B cell (primary cell): ENCODE results near the gene ZDHHC1.

Experiments used
- CTCF ChIP-seq: fragments of 200-600 bp; IDR thresholded peaks from one replicate; pipeline ENCODE4 v1.8.0; 2022; ENCODE audit warnings: antibody characterized with exemption, mild to moderate bottlenecking
- EZH2 ChIP-seq: IDR thresholded peaks from 2 replicates; pipeline ENCODE4 v1.6.1; 2012; ENCODE audit warnings: borderline replicate concordance, low read depth, mild to moderate bottlenecking, moderate library complexity, low read length; ENCODE audit not compliant: insufficient read depth, poor library complexity, severe bottlenecking

DNA sequence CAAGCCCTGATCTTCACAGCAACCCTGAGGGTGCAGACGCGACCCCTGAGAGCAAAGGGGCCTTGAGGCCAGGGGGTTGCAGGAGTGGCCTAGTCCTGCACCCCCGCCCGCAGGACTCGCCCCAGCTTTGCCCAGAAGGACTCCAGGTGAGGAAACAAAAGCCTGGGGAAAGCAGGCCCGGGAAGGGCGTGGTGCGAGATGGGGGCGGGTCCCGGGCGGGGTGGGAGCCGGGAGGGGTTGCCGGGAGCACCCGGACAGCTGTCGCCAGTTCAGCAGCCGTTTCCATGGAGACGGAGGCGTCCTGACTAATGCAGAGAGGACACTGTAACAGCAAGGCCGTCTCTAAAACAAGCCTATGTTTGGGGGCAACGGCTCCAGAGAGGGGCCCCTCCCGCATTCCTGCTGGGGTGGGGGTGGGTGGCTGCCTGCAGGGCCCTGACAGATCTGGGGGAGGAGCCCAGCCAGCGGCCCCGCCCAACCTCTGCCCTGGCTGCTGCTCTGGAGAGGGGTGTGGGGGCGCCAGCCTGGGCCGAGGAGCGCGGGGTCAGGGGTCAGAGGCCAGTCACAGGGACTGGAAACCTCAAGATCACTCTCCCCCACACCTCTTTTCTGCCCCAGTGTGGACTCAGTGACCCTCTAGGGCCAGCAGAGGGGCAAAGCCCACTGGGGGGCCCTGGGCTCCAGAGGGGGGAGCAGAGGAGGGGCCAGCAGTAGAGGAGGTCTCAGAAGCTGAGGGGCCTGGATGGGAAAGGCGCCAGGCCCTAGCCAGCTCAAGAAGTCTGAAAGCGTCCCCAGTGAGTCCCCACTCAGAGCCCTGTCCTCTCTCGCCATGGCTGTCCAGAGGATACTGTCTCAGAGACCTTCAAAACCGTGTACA is 19.9 kb downstream of the ZDHHC1 start:
- TF ChIP-seq CTCF (no peak), EZH2 (no peak)
